ENCODE data around the gene CR1L.
A peak's percentile ranks its signal among the peaks of the same experiment; 100 is the strongest.
"Not testable (repeated sequence)": the region's sequence is repeated elsewhere in the genome, so short reads cannot be mapped to it uniquely, and the experiment has no call there.

The CR1L gene

GRCh38 chr1:207646944-207647579 lies 2.1 kb downstream of the CR1L start:
- no peak for DNase-seq

GRCh38 chr1:207647671-207648333 lies 2.9 kb downstream of the CR1L start:
- DNase-seq = no peak

- DNase-seq = no peak
Measured at GRCh38 chr1:207648334-207649209, 3.6 kb downstream of the CR1L start.

- no peak for DNase-seq
Measured at GRCh38 chr1:207649210-207649753, 4.3 kb downstream of the CR1L start.

DNA sequence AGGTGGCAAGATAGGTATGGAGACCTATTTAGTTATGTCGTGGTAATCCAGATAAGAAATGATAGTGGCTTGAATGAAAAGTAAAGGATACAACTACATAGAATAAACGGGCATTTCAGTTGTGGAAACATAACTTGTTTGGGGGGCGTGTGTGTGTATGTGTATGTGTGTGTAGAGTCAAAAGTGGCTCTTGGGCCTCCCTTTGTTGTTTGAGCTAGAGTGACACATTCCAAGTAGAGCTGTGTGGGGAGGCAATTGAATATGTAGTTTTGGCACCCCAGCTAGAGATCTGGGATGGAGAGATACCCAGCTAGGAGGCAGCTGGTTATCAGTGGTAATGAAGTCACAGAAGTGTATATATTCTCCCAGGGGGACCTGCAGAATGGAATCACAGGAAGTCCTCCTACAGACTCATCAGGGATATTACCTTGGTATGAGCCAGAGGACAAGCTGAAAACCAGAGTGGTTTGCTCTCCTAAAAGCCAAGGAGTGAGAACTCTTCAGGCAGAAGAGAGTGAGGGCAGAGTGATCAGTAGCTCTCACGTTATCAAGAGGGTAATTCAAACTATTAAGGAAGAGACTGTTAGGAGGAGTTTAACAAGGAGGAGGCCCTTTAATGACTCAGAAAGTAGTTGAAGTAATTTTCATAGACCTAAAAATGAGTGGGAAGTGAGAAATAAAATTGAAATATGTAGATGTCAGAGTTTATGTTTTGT lies 5.1 kb downstream of the CR1L start:
- DNase-seq = no peak

- DNase-seq = no peak
Measured at GRCh38 chr1:207651583-207651982, 6.7 kb downstream of the CR1L start.

- DNase-seq = no peak
Measured at GRCh38 chr1:207654320-207654719, 9.4 kb downstream of the CR1L start.

- DNase-seq = no peak
Measured at GRCh38 chr1:207658408-207658807, 13.5 kb downstream of the CR1L start.

GRCh38 chr1:207658904-207659485 lies 14.1 kb downstream of the CR1L start:
- no peak for DNase-seq

DNA sequence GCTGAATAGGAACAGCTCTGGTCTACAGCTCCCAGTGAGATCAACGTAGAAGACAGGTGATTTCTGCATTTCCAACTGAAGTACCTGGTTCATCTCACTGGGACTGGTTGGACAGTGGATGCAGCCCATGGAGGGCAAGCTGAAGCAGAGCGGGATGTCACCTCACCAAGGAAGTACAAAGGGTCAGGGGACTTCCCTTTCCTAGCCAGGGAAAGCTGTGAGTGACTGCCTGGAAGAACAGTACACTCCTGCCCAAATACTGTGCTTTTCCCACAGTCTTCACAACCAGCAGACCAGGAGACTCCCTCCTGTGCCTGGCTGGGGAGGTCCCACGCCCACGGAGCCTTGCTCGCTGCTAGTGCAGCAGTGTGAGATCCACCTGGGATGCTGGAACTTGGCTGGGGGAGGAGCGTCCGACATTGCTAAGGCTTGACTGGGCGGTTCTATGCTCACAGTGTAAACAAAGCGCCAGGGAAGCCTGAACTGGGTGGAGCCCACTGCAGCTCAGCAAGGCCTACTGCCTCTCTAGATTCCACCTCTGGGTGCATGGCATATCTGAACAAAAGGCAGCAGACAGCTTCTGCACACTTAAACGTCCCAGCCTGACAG lies 14.7 kb downstream of the CR1L start:
- DNase-seq = no peak

DNA sequence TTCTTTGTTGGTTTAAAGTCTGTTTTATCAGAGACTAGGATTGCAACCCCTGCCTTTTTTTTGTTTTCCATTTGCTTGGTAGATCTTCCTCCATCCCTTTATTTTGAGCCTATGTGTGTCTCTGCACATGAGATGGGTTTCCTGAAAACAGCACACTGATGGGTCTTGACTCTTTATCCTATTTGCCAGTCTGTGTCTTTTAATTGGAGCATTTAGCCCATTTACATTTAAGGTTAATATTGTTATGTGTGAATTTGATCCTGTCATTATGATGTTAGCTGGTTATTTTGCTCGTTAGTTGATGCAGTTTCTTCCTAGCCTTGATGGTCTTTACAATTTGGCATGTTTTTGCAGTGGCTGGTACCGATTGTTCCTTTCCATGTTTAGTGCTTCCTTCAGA lies 16.5 kb downstream of the CR1L start:
- DNase-seq = not testable (repeated sequence)

DNA sequence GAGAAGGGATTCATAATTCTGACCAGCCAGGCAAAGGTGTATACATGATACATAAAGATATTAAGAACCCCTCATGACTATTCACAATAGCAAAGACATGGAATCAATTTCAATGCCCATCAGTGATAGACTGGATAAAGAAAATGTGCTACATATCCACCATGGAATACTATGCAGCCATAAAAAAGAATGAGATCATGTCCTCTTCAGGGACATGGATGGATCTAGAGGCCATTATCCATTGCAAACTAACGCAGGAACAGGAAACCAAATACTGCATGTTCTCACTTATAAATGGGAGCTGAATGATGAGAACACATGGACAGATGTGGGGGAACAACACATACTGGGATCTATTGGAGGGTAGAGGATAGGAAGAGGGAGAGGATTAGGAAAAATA lies 21.4 kb downstream of the CR1L start:
- no peak for DNase-seq

GRCh38 chr1:207669528-207670009 lies 24.6 kb downstream of the CR1L start:
- no peak for DNase-seq

DNA sequence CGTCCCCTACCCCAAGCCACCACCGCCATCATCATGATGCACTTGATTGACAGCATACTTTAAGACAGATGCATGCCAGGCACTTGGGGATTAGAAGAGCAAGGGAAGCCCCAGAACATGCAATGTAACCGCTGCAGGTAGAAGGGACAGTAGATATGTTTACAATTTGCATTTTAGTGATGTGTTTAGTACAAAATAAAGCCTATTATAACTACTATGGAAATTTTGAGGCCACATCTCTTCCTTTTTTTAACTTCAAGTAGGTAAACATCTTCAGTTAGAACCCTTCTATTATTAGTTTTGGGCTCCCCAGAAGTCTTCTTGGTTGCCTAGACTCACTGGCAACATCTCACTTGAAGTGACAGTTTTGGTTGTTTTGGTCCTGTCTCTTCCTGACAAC lies 25.3 kb downstream of the CR1L start:
- no peak for DNase-seq

DNA sequence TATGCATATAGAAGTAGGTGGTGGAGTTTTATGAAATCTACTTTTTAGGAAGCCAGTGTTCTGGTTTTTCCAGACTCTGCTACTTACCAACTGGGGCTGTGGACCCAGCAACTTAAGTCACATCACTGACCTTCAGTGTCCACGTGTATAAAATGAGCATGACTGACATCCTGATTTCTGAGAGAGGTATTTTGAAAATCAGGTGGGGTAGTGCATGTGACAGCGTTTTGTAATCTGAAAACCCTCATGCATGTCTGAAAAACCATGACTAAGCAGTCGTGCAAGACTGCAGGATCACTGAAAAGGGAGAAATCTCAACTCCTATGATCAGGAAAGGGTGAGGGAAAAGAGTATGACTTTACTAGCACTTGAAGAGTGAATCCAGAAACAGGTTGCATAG lies 26.1 kb downstream of the CR1L start:
- DNase-seq = no peak

DNA sequence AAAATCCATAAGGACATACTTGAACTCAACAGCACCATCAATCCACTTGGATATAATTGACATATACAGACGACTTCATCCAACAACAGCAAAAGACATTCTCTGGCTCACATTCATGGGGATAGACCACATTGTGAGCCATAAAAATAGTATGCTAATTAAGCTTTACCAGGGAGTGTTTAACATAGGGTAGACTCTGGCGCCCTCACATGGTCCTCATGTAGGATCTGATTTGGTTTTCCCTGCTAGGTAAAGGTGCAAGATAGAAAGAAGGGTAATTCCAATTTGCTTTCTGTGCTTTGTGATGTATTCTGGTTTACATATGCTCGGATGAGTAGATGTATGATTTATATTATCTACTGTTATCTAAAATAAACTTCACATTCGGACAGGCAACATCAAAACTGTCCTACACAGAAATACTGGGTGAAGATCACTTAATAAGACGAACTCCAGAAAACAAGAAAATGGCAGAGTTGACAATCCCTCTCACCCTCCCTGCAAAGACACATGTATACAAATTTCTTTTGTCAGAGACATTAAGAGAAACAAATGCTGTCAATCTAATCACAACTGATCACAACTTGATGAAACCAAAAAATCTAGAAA lies 27.7 kb downstream of the CR1L start:
- peak; percentile 78 for DNase-seq

- peak; percentile 59 for DNase-seq
Measured at GRCh38 chr1:207673399-207673798, 28.5 kb downstream of the CR1L start.

DNA sequence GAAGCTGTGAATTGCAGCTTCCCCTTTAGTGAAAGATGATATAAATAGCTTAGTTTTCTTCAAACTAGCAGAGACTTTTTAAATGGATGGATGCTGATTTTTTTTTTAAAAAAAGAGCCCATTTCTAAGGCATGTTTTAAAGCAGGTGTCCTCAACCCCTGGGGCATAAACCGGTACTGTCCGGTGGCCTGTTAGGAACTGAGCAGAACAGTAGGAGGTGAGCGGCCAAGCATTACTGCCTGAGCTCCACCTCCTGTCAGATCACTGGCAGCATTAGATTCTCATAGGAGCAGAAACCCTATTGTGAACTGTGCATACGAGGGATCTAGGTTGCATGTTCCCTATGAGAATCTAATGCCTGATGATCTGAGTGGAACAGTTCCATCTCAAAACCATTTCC lies 31.2 kb downstream of the CR1L start:
- no peak for DNase-seq

- DNase-seq = peak; percentile 95
Measured at GRCh38 chr1:207680590-207681388, 35.9 kb downstream of the CR1L start.

DNA sequence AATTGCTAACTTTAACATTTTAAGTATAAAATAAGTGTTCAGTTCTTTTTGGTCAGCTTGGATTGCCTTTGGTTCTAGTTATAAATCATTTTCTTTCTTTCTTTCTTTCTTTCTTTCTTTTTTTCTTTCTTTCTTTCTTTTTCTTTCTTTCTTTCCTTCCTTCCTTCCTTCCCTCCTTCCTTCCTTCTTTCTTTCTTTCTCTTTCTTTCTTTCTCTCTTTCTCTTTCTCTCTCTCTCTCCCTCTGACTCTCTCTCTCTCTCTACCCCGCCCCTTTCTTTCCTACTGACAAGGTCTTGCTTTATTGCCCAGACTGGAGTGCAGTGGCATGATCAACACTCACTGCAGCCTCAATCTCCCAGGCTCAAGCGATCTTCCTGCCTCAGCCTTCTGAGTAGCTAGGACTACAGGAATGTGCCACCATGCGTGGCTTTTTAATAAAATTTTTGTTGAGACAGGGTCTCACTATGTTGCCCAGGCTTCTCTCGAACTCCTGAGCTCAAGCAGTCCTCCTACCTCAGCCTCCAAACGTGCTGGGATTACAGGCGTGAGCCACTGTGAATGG lies 38.0 kb downstream of the CR1L start:
- not testable (repeated sequence) for DNase-seq

Data from fibroblast of skin of right biceps (primary cell).